Right atrium auricular region (tissue), 2 donors: ENCODE data around the gene ZNF107. TPM values are rescaled to one million over a fixed set of nuclear protein-coding genes. Genes with fewer than 3 reads are reported as not detected.
A peak's percentile ranks its signal among the peaks of the same experiment; 100 is the strongest.
"Not testable (repeated sequence)": the region's sequence is repeated elsewhere in the genome, so short reads cannot be mapped to it uniquely, and the experiment has no call there.

Experiments
- DNase-seq: peaks from one replicate; pipeline ENCODE4 v3.0.0-alpha.2; 2019; ENCODE audit warnings: low spot score
- H3K27ac ChIP-seq, 2 donors: fragments of 200-600 bp; sonication (generic); 1 replicate in 1 of 2; 2 replicates in 1 of 2; pipeline ENCODE4 v1.5.1; 2016 to 2019
- H3K27me3 ChIP-seq, 2 donors: fragments of 200-600 bp; sonication (generic); one replicate each; pipeline versions ENCODE4 v1.5.1 to v1.6.0; 2017 to 2019
- H3K36me3 ChIP-seq: fragments of 200-600 bp; sonication (generic); one replicate; pipeline ENCODE4 v1.5.1; 2016
- H3K4me1 ChIP-seq, 2 donors: fragments of 200-600 bp; sonication (generic); one replicate each; pipeline versions ENCODE4 v1.5.1 to v1.6.0; 2017 to 2019
- H3K4me3 ChIP-seq, 2 donors: fragments of 200-600 bp; sonication (generic); 1 replicate in 1 of 2; 2 replicates in 1 of 2; pipeline ENCODE4 v1.5.1; 2017 to 2019; ENCODE audit warnings: mild to moderate bottlenecking in 1 of 2, moderate library complexity in 1 of 2
- H3K9me3 ChIP-seq, 2 donors: fragments of 200-600 bp; sonication (generic); one replicate each; pipeline ENCODE4 v1.5.1; 2019
- total RNA-seq, 2 donors: library from RNA; depleted of rRNA; stranded (reverse); fragments of >200 nt; gene quantifications; one replicate each; pipeline ENCODE4 v1.1.0, GENCODE V29; 2016
- TF ChIP-seq, protein P1 (sequence below), 2 donors: fragments of 200-600 bp; sonication (generic); IDR thresholded peaks; one replicate each; pipeline ENCODE4 v1.5.1; 2019; ENCODE audit warnings: antibody characterized with exemption in 2 of 2

ZNF107 gene
- total RNA-seq, 2 donors from 2014 or later: 0.98 to 2.0 TPM

DNA sequence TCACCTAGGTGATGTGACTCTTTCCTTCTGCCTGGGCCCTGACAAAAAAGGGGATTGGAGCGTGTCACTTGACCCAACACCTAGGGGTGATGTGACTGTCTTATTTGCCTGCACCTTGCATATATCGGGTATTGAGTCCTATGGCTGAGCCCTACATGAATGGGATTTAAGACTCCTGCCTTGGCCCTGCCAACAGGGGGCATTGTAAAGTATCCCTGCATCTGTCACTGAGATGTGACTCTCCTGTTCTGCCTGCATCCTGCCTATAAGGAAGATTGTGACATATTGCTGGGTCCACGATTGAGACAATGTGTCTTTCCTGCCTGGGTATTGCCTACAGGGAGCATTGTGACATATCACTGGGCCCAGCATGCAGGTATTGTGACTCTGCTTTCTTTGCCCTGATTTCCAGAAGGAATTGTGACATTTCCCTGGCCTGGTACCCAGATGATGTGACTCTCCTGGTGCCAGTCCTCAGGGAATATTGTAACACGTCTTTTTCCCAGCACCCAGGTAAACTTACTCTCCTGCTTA lies 14.2 kb upstream of the ZNF107 start:
- no peaks in the 10 kb centered on the region for H3K9me3 ChIP-seq
- no peak overlapping the region for H3K4me3 ChIP-seq
- no peak for DNase-seq
- H3K36me3 ChIP-seq: no peaks in the 10 kb centered on the region
- no peaks in the 10 kb centered on the region for H3K27me3 ChIP-seq
- TF ChIP-seq, protein P1, sequence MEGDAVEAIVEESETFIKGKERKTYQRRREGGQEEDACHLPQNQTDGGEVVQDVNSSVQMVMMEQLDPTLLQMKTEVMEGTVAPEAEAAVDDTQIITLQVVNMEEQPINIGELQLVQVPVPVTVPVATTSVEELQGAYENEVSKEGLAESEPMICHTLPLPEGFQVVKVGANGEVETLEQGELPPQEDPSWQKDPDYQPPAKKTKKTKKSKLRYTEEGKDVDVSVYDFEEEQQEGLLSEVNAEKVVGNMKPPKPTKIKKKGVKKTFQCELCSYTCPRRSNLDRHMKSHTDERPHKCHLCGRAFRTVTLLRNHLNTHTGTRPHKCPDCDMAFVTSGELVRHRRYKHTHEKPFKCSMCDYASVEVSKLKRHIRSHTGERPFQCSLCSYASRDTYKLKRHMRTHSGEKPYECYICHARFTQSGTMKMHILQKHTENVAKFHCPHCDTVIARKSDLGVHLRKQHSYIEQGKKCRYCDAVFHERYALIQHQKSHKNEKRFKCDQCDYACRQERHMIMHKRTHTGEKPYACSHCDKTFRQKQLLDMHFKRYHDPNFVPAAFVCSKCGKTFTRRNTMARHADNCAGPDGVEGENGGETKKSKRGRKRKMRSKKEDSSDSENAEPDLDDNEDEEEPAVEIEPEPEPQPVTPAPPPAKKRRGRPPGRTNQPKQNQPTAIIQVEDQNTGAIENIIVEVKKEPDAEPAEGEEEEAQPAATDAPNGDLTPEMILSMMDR (IDR thresholded peaks at IDR 0.05): no peak
- no peak overlapping the region for H3K27ac ChIP-seq
- H3K4me1 ChIP-seq: no peaks in the 10 kb centered on the region

DNA sequence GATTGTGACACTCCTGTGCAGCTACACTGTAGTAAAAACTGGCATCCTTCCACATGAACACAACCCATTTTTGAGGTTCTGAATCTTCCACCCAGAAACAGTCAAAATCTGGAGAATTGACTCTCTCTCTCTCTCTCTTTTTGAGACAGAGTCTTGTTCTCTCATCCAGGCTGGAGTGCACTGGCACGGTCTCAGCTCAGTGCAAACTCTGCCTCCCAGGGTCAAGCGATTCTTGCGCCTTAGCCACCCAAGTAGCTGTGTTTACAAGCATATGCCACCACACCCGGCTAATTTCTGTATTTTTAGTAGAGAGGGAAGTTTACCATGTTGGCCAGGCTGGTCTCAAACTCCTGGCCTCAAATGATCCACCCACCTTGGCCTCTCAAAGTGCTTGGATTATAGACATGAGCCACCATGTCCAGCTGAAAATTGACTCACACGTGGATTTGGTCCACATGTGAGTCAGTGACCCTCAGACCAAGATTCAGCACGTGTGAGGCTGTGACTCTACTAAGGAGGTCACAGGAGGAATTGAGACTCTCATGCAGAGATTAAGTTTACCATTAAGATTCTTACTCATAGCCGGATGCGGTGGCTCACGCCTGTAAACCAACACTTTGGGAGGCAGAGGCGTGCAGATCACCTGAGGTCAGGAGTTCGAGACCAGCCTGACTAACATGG lies 12.1 kb upstream of the ZNF107 start:
- H3K36me3 ChIP-seq: no peaks in the 10 kb centered on the region
- H3K27me3 ChIP-seq: no peaks in the 10 kb centered on the region
- no peak overlapping the region for H3K4me3 ChIP-seq
- DNase-seq: no peak
- TF ChIP-seq, protein P1 (IDR thresholded peaks at IDR 0.05): no peak
- no peaks in the 10 kb centered on the region for H3K4me1 ChIP-seq
- no peak overlapping the region for H3K27ac ChIP-seq
- no peaks in the 10 kb centered on the region for H3K9me3 ChIP-seq

DNA sequence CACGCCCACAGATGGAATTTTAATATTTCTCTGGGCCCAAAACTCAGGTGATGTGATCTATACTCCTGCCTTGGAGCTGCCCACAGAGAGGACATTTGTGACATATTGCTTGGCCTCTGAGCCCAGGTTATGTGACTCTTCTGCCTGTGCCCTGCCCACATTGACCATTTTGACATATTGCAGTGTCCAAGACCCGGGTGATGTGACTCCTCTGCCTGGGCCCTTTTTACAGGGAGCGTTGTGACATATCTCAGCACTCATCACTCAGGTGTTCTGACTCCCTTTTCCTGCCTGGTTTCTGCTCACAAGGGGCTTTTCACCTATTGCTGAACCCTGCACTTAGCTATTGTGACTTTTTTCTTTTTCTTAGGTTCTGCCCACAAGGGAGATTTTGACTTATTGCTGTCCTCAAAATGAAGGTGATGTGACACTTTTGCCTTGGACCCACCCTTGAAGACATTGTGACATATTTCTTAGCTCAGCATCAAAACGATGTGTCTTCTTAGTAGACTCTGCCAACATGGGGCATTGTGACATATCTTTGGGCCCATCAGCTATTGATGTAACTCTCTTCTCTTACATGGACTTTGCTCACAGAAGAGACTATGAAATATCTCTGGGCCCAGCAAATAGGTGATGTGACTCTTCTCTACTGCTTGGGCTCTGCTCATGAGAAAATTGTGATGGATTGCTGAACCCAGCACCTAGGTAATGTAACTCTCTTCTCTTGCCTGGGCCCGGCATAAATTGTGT lies 11.0 kb upstream of the ZNF107 start:
- Histone ChIP-seq H3K4me1 (no peaks in the 10 kb centered on the region), H3K9me3 (no peaks in the 10 kb centered on the region), H3K36me3 (no peaks in the 10 kb centered on the region), H3K27me3 (no peaks in the 10 kb centered on the region), H3K4me3 (no peak overlapping the region), H3K27ac (no peak overlapping the region)
- DNase-seq: peak; percentile 13
- TF ChIP-seq, protein P1 (IDR thresholded peaks at IDR 0.05): no peak

DNA sequence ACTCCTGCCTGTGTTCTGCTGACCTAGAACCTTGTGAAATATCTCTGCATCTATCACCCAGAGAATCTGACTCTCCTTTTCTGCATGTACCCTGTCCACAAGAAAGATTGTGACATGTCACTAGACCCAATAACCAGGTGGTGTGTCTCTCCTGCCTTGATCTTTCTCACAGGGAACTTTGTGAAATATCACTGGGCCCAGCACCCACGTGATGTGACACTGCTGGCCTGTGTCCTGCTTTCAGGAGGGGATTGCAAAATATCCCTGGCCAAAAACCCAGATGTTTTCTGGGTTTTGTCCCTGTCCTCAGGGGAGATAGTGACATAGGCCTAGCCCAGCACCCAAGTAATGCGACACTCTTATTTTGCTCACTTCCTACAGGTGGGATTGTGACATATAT lies 10.1 kb upstream of the ZNF107 start:
- Histone ChIP-seq H3K4me3 (no peak overlapping the region), H3K4me1 (no peaks in the 10 kb centered on the region), H3K27ac (no peak overlapping the region), H3K9me3 (no peaks in the 10 kb centered on the region), H3K36me3 (no peaks in the 10 kb centered on the region), H3K27me3 (no peaks in the 10 kb centered on the region)
- peak; percentile 16 for DNase-seq
- TF ChIP-seq, protein P1 (IDR thresholded peaks at IDR 0.05): no peak

DNA sequence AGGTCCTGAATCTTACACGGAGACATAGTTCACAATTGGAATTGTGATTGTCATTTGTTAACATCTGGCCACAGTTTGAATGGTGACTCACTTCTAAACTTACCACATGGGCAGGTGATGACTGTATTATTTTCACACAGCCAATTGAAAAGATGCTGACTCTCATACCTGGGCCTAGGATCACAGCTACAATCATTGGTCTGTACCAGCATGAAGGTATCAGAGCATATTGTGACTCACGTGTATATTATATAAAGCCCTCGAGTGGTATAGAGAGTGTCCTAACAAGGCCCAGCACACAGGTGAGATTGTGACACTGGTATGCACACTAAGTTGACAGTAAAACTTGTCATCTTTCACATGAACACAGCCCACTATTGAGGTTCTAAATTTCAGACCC lies 9.4 kb upstream of the ZNF107 start:
- TF ChIP-seq, protein P1 (IDR thresholded peaks at IDR 0.05): no peak
- Histone ChIP-seq H3K4me3 (no peak overlapping the region), H3K36me3 (no peaks in the 10 kb centered on the region), H3K27me3 (no peaks in the 10 kb centered on the region), H3K4me1 (no peaks in the 10 kb centered on the region), H3K27ac (no peak overlapping the region), H3K9me3 (no peaks in the 10 kb centered on the region)
- peak; percentile 21 for DNase-seq

DNA sequence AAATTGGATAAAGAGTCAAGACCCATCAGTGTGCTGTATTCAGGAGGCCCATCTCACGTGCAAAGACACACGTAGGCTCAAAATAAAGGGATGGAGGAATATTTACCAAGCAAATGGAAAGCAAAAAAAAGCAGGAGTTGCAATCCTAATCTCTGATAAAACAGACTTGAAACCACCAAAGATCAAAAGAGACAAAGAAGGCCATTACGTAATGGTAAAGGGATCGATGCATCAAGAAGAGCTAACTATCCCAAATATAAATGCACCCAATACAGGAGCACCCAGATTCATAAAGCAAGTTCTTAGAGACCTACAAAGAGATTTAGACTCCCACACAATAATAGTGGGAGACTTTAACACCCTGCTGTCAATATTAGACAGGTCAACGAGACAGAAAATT lies 3.8 kb upstream of the ZNF107 start:
- DNase-seq, H3K27ac ChIP-seq, H3K4me3 ChIP-seq, H3K9me3 ChIP-seq, H3K36me3 ChIP-seq, H3K4me1 ChIP-seq, H3K27me3 ChIP-seq: not testable (repeated sequence)
